Thyroid gland (tissue), 4 donors: ENCODE measurements around the gene ATG16L1. TPM values are rescaled to one million over a fixed set of nuclear protein-coding genes. Genes with fewer than 3 reads are reported as not detected.
A peak's percentile ranks its signal among the peaks of the same experiment; 100 is the strongest.

Experiments
- small RNA-seq: library from RNA; depleted of rRNA; stranded (forward); fragments of <200 nt; gene quantifications from one replicate; pipeline ENCODE3, GENCODE V24; 2016
- total RNA-seq, 4 donors: library from RNA; depleted of rRNA; stranded (reverse); fragments of >200 nt; gene quantifications; one replicate each; pipeline ENCODE4 v1.2.3, GENCODE V29; 2016

ATG16L1 gene
- total RNA-seq, 4 donors from 2014 or later, result 52.7 to 112 (median 78.9) TPM

Small RNAs within 50 kb of the gene (small RNA-seq; reads per million reads assigned to genes)
- gene RN7SL32P, result not detected
- 422 reads per million, percentile 98 among the genes with 10 or more reads in this experiment for gene SCARNA5
- 65.3 reads per million, percentile 96 among the genes with 10 or more reads in this experiment for gene SCARNA6

Other genes with a start within 250 kb of the ATG16L1 start
- gene NGEF, start 238.4 kb upstream of the ATG16L1 start, total RNA-seq, result 1 to 10 TPM in 1 of 4 donors, under 1 TPM in 1, not detected in 2; 0.11 to 2.1 TPM
- not detected for gene NEU2, start 219.0 kb upstream of the ATG16L1 start, total RNA-seq
- 10 to 100 TPM in 2 of 4 donors, 1 to 10 TPM in 2; 7.1 to 13.4 (median 10.5) TPM for gene INPP5D, start 191.3 kb upstream of the ATG16L1 start, total RNA-seq
- under 1 TPM in 1 of 4 donors, not detected in 3; 0.21 TPM for gene SAG, start 56.1 kb downstream of the ATG16L1 start, total RNA-seq
- gene DGKD, start 102.8 kb downstream of the ATG16L1 start, total RNA-seq, result 10 to 100 TPM; 22.3 to 71.7 (median 27.3) TPM